Measurements from ENCODE around the gene ADIG.

ADIG gene

DNA sequence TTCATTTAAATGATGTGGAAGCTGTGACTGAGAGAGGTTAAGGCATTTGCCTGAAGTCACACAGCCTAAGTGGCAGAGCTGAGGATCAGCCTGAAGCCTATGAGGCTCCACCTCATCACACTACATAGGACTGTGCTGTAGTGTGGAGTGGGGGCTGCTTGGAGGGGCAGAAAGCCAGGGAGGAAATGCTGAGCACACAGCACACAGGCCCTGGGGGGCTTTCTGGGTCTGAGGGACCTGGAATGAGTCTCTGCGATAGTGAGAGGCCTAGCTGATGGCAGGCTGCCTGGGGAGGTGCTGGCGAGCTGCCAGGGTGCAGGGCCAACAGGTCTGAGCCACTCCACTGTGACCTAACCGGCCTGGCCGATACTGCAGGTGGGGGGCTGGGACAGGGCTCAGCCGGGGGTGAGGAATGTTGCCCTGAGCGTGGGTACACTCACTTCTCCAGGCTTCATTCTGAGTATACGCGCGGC, 18.4 kb downstream of the ADIG start:
- TF ChIP-seq, protein P1, sequence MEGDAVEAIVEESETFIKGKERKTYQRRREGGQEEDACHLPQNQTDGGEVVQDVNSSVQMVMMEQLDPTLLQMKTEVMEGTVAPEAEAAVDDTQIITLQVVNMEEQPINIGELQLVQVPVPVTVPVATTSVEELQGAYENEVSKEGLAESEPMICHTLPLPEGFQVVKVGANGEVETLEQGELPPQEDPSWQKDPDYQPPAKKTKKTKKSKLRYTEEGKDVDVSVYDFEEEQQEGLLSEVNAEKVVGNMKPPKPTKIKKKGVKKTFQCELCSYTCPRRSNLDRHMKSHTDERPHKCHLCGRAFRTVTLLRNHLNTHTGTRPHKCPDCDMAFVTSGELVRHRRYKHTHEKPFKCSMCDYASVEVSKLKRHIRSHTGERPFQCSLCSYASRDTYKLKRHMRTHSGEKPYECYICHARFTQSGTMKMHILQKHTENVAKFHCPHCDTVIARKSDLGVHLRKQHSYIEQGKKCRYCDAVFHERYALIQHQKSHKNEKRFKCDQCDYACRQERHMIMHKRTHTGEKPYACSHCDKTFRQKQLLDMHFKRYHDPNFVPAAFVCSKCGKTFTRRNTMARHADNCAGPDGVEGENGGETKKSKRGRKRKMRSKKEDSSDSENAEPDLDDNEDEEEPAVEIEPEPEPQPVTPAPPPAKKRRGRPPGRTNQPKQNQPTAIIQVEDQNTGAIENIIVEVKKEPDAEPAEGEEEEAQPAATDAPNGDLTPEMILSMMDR (IDR thresholded peaks at IDR 0.05; ENCODE audit: extremely low read depth, missing control alignments): no peak
- DNase-seq (ENCODE audit: low spot score): no peak

DNA sequence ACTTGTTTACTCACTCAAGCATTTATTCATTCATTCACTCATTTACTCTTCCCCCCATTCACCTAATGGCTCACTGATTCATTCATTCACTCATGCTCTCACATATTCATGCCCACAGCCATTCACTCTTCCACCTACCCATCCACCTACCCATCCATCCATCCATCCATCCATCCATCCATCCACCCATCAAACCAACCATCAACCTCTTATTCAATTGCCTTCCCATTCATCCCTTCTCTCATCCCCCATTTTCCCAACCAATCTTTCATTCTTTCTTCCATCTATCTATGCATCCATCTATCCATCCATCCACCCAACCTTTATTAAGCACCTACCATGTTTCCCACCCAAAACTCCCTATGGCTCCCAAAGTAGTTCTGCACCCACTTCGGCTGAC, 19.1 kb downstream of the ADIG start:
- DNase-seq (ENCODE audit: low spot score): no peak
- TF ChIP-seq, protein P1 (IDR thresholded peaks at IDR 0.05; ENCODE audit: extremely low read depth, missing control alignments): no peak

- peak; percentile 69 for DNase-seq (ENCODE audit: low spot score)
These were observed 20.5 kb downstream of the ADIG start, which contains the start of gene ARHGAP40 for GRCh38 chr20:38601216-38602184. Gene ARHGAP40, plus strand, starts transcription at chr20:38601809.

DNA sequence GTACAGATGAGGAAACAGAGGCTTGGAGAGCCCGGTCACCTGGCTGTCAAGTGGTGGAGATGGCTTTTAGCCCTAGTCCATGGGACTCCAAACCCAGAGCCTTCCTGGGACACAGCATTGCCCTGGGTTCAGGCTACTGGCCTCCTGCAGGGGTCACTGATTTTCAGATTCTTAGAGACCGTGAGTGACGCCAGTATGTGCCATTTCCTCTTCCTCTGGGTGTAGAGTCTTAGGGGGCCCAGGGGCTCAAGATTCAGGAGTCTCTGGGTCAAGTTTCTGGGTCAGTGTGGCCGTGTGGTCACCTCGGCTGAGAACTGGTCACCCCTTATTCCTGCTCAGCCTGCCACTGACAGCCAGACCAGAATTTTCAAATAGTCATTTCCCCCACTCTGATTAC, 21.2 kb downstream of the ADIG start:
- DNase-seq (ENCODE audit: low spot score): no peak
- TF ChIP-seq, protein P1 (IDR thresholded peaks at IDR 0.05; ENCODE audit: extremely low read depth, missing control alignments): no peak

More at GRCh38 chr20:38601216-38602184, 20.5 kb downstream of the ADIG start, which contains the start of gene ARHGAP40:
- TF ChIP-seq, protein P1 (IDR thresholded peaks at IDR 0.05; ENCODE audit: extremely low read depth, missing control alignments): no peak

GRCh38 chr20:38603286-38603685, 22.3 kb downstream of the ADIG start:
- no peak for DNase-seq (ENCODE audit: low spot score)
- TF ChIP-seq, protein P1 (IDR thresholded peaks at IDR 0.05; ENCODE audit: extremely low read depth, missing control alignments): no peak

- TF ChIP-seq, protein P1 (IDR thresholded peaks at IDR 0.05; ENCODE audit: extremely low read depth, missing control alignments): no peak
- DNase-seq (ENCODE audit: low spot score): no peak
These were observed 23.9 kb downstream of the ADIG start for GRCh38 chr20:38604873-38605303.

DNA sequence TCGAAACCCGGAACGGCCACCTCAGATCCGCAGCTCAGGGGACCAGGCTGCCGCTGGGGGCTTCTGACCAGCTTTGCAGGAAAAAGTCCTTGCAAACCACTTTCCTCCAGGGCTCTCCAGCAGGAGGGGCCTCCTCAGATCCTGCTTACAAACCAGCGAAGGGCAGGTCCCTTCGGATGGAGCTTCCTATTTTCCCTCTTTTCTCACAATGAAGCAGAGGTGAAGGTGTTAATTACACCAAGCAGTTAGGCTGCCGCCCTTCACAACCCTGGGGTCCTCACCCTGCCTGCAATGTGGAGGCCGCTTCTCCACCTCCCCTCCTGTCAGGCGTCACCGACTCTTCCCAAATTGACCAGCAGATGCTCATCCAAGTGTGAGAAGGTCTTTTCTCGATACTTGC, 26.4 kb downstream of the ADIG start:
- DNase-seq (ENCODE audit: low spot score): no peak
- TF ChIP-seq, protein P1 (IDR thresholded peaks at IDR 0.05; ENCODE audit: extremely low read depth, missing control alignments): no peak
